Stimulated activated naive CD8-positive, alpha-beta T cell treated with anti-CD3 and anti-CD28 coated beads, Interleukin-15, Interleukin-2, amounts not matched to agents 100 ng/mL and 50 ng/mL, for 24 hours (primary cell): ENCODE data around the gene AACS.

ENCODE experiments used
- H3K27ac Mint-ChIP-seq: one replicate; pipeline ENCODE4 v1.8.0; 2021; ENCODE audit warnings: mild to moderate bottlenecking, mixed read lengths
- H3K27me3 Mint-ChIP-seq: one replicate; pipeline ENCODE4 v1.8.0; 2021; ENCODE audit warnings: mixed read lengths
- H3K36me3 Mint-ChIP-seq: one replicate; pipeline ENCODE4 v1.8.0; 2021; ENCODE audit warnings: low read depth, mixed read lengths
- H3K4me1 Mint-ChIP-seq: one replicate; pipeline ENCODE4 v1.8.0; 2021; ENCODE audit warnings: low read depth, mixed read lengths
- H3K4me3 Mint-ChIP-seq: one replicate; pipeline ENCODE4 v1.8.0; 2021; ENCODE audit warnings: mild to moderate bottlenecking, mixed read lengths
- H3K9me3 Mint-ChIP-seq: one replicate; pipeline ENCODE4 v1.8.0; 2021; ENCODE audit warnings: mixed read lengths

The AACS gene

GRCh38 chr12:125183187-125184067 lies 118.2 kb downstream of the AACS start:
- peaks cover 8% of the 10 kb centered on the region for H3K4me1 Mint-ChIP-seq
- no peak overlapping the region for H3K27ac Mint-ChIP-seq
- H3K4me3 Mint-ChIP-seq: no peak overlapping the region
- no peaks in the 10 kb centered on the region for H3K9me3 Mint-ChIP-seq
- H3K36me3 Mint-ChIP-seq: no peaks in the 10 kb centered on the region
- H3K27me3 Mint-ChIP-seq: peaks cover 57% of the 10 kb centered on the region

- Mint-ChIP-seq H3K36me3 (no peaks in the 10 kb centered on the region), H3K9me3 (no peaks in the 10 kb centered on the region), H3K4me1 (peaks cover 8% of the 10 kb centered on the region), H3K27me3 (peaks cover 63% of the 10 kb centered on the region), H3K4me3 (no peak overlapping the region), H3K27ac (no peak overlapping the region)
Observed at GRCh38 chr12:125184213-125184967, 119.2 kb downstream of the AACS start.

DNA sequence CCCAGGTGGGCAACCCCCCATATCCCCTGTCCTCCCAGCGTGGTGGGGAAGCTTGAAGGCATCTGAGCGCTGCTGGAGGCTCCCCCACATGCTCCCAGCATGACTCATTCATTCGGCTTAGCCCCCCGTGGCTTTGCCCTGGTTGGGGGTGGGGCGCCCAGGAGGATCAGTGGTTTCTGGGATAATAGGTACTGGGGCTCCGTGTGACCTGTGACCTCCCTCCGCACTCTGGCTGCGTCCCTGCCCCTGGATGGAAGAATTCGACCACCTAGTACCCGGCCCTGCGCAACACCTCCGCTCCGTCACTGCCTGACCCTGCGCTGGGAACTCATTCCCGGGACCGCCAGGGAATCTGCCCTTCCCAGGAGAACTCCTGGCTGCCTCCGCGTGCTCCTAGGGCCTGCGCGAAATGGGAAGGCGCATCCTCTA lies 120.1 kb downstream of the AACS start:
- Mint-ChIP-seq H3K36me3 (no peaks in the 10 kb centered on the region), H3K4me1 (peaks cover 8% of the 10 kb centered on the region), H3K4me3 (no peak overlapping the region), H3K9me3 (no peaks in the 10 kb centered on the region), H3K27me3 (peaks cover 72% of the 10 kb centered on the region), H3K27ac (no peak overlapping the region)

- H3K27ac Mint-ChIP-seq: no peak within 1 kb of the TSS
- H3K36me3 Mint-ChIP-seq: no peaks in the 10 kb centered on the region
- H3K4me1 Mint-ChIP-seq: peaks cover 8% of the 10 kb centered on the region
- H3K4me3 Mint-ChIP-seq: no peak within 1 kb of the TSS
- H3K27me3 Mint-ChIP-seq: peaks cover 72% of the 10 kb centered on the region
- H3K9me3 Mint-ChIP-seq: no peaks in the 10 kb centered on the region
Observed at GRCh38 chr12:125185740-125186470, 120.7 kb downstream of the AACS start, which contains the start of gene TMEM132B. TSS of gene TMEM132B (plus strand) at chr12:125186386.

DNA sequence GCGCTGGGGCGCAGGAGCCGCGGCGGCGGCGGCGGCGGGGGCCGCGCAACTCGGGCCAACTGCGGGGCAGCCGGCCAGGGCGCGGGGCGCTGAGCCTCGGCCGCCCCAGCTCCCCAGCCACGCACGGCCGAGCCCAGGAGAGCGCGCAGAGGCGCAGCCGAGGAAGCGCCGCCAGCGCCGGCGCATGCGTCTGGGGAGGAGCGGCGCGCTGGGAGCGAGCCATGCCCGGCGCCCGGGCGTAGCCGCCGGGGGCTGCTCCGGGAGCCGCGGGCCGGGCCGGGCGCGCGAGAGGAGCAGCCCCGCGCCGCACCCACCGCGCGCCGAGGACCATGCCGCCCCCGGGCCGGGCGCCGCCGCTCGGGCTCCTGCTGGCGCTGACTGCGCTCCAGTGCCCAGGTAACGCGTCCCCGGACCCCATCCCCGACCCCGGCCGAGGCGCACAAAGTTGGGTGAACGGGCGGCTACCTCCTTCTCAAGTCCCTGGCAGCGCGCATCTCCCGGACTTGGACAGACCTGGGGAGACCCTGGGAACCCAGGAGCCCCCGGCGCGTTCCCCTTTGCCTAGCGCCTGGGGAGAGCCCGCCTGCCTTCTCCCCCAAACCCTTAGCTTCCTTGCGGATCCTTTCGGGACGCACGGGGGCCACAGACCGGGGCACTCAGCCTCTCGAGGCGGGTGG lies 121.4 kb downstream of the AACS start:
- Mint-ChIP-seq H3K27me3 (peaks cover 68% of the 10 kb centered on the region), H3K27ac (no peak overlapping the region), H3K9me3 (no peaks in the 10 kb centered on the region), H3K4me1 (peaks cover 8% of the 10 kb centered on the region), H3K36me3 (no peaks in the 10 kb centered on the region), H3K4me3 (no peak overlapping the region)

DNA sequence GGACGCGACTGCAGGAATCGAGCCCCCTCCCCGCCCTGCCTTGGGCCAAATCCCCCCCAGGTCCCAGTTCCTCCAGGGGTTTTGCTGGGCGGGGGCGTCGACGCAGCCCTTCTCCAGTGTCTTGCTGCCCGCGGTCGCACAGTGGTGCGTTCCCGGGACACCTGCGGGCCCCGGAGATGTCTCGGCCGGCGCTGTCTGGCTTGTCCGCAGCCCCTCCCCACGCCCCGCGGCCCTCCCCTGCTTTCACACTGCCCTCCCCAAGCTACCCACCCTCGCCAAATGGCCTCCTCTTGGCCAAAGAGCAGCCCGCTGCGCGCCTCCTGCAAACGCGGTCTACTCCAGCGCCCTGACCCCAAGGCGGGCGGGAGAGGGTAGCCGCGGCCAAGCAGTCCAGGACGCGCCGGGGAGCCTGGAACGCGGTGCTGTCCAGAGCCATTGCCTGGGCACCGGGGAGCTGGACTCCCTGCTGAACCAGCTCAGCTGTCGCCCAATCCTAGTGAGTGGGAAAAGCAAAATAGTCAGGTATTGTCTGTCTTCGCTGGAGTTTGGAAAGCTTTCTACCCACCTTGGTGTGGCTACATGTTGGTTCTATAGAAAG lies 122.0 kb downstream of the AACS start:
- no peak overlapping the region for H3K27ac Mint-ChIP-seq
- H3K27me3 Mint-ChIP-seq: peaks cover 68% of the 10 kb centered on the region
- no peak overlapping the region for H3K4me3 Mint-ChIP-seq
- peaks cover 8% of the 10 kb centered on the region for H3K4me1 Mint-ChIP-seq
- no peaks in the 10 kb centered on the region for H3K36me3 Mint-ChIP-seq
- H3K9me3 Mint-ChIP-seq: no peaks in the 10 kb centered on the region

DNA sequence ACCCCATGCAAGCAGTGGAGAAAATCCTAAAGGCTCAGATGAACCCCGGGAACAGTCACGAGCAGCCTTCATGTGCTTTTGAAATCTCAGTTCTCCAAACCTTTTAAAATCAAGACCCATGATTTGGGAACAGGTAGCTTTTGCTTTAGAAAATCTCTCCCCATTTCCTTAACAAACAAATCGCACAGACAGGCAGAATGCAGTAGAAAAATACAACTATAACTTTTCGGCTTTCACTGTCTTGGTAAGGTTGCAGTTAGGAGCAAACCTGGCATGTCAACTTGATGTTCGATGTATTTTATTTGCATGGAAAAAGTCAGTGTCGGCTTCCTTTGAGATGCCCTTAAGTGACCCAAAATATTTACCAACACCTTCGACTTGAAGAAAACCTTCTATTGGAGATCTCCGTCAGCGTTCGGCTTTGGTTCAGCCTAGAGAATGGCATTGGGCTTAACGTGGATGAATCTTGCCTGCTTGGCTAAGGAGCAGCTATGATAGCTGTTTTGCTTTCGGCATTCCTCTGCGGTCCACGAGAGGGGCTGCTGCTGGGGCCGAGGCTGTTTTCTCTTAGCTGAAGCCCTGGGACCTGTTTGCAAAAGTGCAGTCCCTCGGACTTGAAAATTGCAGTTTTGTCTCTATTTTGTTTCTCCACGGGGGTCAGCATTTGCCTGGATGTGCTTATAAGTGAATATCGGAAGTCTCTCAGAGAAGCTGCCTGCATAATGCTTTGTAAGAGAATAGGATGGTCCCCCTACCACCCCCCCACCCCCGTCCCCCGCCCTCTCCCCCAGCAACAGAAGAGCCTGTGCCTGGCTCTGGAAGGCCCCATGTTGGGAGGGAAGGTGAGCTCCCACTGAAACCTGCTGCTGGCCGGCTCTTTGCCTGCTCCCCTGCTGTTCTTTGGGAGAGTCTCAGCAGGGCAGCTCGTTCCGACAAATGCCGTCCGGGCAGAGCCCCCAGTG lies 122.8 kb downstream of the AACS start:
- Mint-ChIP-seq H3K27me3 (peaks cover 72% of the 10 kb centered on the region), H3K4me1 (peaks cover 8% of the 10 kb centered on the region), H3K36me3 (no peaks in the 10 kb centered on the region), H3K9me3 (no peaks in the 10 kb centered on the region), H3K4me3 (no peak overlapping the region), H3K27ac (no peak overlapping the region)

DNA sequence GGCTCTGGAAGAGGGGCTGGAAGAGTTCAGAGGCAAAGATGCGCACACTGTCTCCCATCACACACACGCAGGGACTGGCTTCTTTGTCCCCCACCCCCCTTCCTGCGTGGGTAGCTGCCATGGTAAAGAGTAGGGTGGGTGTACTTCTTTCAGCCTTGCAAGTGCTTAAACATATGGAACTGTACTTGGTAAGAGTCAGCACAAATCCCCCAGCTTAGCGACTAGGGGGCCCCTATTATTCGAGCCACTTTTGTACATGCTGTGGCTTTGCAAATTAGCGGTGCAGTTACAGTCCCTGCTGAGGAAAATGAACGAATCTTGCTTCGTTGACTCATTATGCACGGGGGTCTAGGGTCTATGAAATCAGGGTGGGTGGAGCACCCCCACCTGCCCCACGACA lies 123.8 kb downstream of the AACS start:
- Mint-ChIP-seq H3K36me3 (no peaks in the 10 kb centered on the region), H3K27ac (no peak overlapping the region), H3K27me3 (peaks cover 72% of the 10 kb centered on the region), H3K9me3 (no peaks in the 10 kb centered on the region), H3K4me3 (no peak overlapping the region), H3K4me1 (peaks cover 5% of the 10 kb centered on the region)

DNA sequence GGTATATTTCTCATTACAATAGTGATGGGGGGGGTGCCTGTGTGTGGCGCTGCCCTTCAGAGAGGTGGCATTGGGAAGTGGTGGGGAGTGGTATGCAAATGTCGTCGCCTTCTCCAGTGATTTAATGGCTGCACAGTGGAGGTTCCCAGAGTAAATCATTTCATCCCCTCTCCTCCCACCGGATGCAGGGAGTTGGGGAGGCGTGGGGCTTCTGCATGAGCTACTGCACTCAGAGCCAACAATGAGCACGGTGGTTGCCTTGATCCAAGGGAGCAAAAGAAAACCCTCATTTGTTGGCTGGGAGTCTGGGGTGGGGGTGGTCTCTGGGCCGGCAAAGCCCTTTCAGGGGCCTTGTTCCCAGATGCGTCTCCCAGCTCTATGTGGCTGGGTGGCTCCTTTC lies 124.3 kb downstream of the AACS start:
- peaks cover 5% of the 10 kb centered on the region for H3K4me1 Mint-ChIP-seq
- no peaks in the 10 kb centered on the region for H3K9me3 Mint-ChIP-seq
- peaks cover 70% of the 10 kb centered on the region for H3K27me3 Mint-ChIP-seq
- no peak overlapping the region for H3K4me3 Mint-ChIP-seq
- H3K36me3 Mint-ChIP-seq: no peaks in the 10 kb centered on the region
- H3K27ac Mint-ChIP-seq: no peak overlapping the region

DNA sequence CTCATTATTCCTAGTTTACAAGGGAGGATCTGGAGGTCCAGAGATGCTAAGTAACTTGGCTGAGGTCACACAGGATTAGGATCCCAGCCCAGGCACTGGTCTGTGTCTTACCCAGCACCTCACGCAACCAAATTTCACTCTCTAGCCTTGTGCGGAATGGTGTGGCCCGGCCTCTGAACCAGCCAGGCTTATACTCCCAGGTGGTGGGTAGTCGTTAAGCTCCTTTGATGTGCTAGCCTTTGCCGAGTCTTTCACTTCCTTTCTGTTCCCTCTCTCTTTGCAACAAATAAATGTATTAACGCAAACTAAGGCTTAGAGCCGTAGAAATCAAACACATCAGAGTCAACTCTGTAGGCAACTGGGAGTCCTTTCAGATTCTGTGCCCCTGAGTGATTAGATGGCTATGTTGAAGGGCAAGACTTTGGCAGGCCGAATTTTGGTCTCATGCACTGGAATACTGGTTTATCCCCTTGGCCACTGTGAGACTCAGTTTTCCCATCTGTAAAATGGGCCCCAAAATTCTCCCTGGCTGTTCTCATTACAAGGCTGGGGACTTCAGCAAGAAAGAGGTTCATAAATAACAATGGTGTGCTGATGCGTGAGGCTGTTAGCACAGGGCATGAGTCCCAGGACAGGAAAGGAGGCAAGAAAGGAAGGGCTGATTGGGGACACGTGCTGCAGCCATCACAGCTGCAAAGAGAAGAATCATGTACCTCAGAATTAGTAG lies 126.3 kb downstream of the AACS start:
- Mint-ChIP-seq H3K4me1 (peaks cover 5% of the 10 kb centered on the region), H3K36me3 (no peaks in the 10 kb centered on the region), H3K4me3 (no peak overlapping the region), H3K27ac (no peak overlapping the region), H3K27me3 (peaks cover 59% of the 10 kb centered on the region), H3K9me3 (no peaks in the 10 kb centered on the region)

GRCh38 chr12:125192690-125193221 lies 127.5 kb downstream of the AACS start:
- Mint-ChIP-seq H3K36me3 (no peaks in the 10 kb centered on the region), H3K27me3 (peaks cover 61% of the 10 kb centered on the region), H3K4me1 (peaks cover 2% of the 10 kb centered on the region), H3K9me3 (no peaks in the 10 kb centered on the region), H3K27ac (no peak overlapping the region), H3K4me3 (no peak overlapping the region)
